Brain microvascular endothelial cell (primary cell): Measurements from ENCODE around the gene POU2F2.

Experiments
- DNase-seq: peaks from one replicate; pipeline ENCODE4 v3.0.0-alpha.2; 2020
- H3K27ac ChIP-seq: fragments of 250-450 bp; sonication (Bioruptor Pico); 2 replicates; pipeline ENCODE4 v1.5.1; 2020; ENCODE audit warnings: mild to moderate bottlenecking, moderate library complexity
- H3K27me3 ChIP-seq: fragments of 250-450 bp; sonication (Bioruptor Pico); replicated peaks from 2 replicates; pipeline ENCODE4 v1.5.1; 2020; ENCODE audit warnings: mild to moderate bottlenecking
- H3K36me3 ChIP-seq: fragments of 250-450 bp; sonication (Bioruptor Pico); replicated peaks from 2 replicates; pipeline ENCODE4 v1.5.1; 2020; ENCODE audit warnings: mild to moderate bottlenecking
- H3K4me3 ChIP-seq: 2 replicates; pipeline ENCODE4 v1.5.1; 2011; ENCODE audit warnings: low read depth, mild to moderate bottlenecking, control low read depth, low read length, moderate library complexity
- in situ Hi-C: cut with HindIII; loops from 2 replicates; pipeline ENCODE4 v1.10.0; 2017; ENCODE audit warnings: low sequenced_read_pairs, low pct_ligation_motif_present
- TF ChIP-seq, protein P1 (sequence below): IDR thresholded peaks from 2 replicates; pipeline ENCODE4 v1.5.1; 2011; ENCODE audit warnings: low read depth, mild to moderate bottlenecking, moderate library complexity, low read length, control low read depth, inconsistent platforms; ENCODE audit errors: missing control alignments

POU2F2 gene

DNA sequence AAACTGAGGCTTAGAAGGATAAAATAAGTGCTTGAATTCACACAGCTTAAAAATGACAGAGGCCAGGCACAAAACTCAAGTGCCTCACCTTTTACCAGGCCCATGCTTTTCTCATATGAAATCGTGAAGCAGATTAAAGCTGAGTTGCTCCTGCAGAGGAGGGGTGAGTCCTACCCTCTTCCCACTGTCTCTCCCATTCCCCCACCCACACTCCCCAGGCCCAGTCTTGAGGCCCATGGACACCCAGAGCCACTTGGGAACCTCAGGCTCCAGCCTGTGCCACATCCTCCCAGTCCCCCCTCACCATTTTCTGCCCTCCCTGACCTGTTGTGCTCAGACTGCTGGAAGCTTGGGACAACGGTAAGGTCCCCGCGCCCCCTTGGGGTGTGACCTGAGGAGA, 38.7 kb downstream of the POU2F2 start:
- Histone ChIP-seq H3K36me3 (peaks cover 4% of the 10 kb centered on the region), H3K27ac (no peak overlapping the region), H3K4me3 (no peak overlapping the region), H3K27me3 (no peaks in the 10 kb centered on the region)
- no peak for DNase-seq
- TF ChIP-seq, protein P1, sequence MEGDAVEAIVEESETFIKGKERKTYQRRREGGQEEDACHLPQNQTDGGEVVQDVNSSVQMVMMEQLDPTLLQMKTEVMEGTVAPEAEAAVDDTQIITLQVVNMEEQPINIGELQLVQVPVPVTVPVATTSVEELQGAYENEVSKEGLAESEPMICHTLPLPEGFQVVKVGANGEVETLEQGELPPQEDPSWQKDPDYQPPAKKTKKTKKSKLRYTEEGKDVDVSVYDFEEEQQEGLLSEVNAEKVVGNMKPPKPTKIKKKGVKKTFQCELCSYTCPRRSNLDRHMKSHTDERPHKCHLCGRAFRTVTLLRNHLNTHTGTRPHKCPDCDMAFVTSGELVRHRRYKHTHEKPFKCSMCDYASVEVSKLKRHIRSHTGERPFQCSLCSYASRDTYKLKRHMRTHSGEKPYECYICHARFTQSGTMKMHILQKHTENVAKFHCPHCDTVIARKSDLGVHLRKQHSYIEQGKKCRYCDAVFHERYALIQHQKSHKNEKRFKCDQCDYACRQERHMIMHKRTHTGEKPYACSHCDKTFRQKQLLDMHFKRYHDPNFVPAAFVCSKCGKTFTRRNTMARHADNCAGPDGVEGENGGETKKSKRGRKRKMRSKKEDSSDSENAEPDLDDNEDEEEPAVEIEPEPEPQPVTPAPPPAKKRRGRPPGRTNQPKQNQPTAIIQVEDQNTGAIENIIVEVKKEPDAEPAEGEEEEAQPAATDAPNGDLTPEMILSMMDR: no peak
- in situ Hi-C loops: no loop called here

DNA sequence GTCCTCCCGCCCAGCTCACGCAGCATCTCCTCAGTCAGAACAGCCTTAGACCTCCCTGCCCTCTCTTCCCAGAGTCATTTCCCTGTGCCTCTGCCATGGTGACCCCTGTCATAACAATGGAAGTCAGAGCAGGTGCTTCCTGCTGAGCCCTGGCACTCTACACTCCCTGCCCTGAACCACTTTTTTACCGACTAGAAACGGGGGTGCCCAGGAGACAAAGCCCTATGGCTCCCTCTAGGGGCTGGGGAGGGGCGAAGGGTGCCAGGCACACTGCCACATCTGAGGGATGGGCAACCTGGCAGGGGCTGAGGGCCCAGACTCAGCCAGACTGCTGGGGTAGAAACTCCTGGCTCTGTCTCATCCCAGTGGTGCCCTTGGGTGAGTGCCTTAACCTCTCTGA, 39.9 kb downstream of the POU2F2 start:
- Histone ChIP-seq H3K4me3 (no peak overlapping the region), H3K36me3 (peaks cover 4% of the 10 kb centered on the region), H3K27me3 (no peaks in the 10 kb centered on the region), H3K27ac (no peak overlapping the region)
- DNase-seq: no peak
- TF ChIP-seq, protein P1: peak; percentile 74
- in situ Hi-C loops: no loop called here

DNA sequence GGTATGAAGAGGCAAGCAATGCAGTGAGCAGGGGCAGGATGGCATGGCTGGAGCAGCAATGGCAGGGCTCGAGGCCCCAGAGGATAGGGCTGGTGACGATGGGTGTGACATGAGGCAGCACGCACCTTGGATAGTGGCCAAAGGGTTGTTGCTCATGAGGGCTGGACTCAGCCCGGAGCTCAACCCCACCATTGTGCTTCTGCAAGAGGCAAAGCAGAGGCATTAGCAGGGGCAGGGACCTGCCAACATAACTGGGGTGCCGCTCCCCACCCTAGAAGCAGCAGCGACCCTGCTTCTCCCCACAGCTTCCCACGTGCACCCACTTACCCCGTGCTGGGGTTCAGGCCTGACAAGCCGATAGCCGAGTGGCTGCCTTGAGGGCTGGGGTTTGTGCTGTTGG, 40.5 kb downstream of the POU2F2 start:
- H3K27ac ChIP-seq: no peak overlapping the region
- no peaks in the 10 kb centered on the region for H3K27me3 ChIP-seq
- peaks cover 4% of the 10 kb centered on the region for H3K36me3 ChIP-seq
- DNase-seq: no peak
- no peak overlapping the region for H3K4me3 ChIP-seq
- in situ Hi-C loops: no loop called here
- TF ChIP-seq, protein P1: no peak

DNA sequence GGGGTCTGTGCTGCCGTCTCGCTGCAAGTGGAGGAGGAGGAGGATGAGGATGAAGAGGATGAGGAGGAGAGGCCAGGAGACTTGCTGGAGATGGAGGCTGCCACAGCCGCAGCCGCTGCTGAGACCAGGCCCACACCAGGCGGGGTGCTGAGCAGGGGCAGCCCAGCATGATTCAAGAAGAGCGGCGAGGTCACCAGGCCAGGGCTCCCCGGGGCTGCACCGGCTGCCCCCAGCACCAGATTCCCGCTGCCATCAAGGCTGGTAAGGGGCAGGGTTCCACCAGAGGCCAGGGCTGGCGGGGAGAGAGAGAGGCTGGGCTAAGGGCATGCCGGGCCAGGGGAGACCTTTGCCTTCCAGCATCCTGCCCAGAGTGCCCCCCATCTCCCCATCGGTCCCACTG, 40.9 kb downstream of the POU2F2 start:
- no peak overlapping the region for H3K27ac ChIP-seq
- TF ChIP-seq, protein P1: no peak
- peaks cover 4% of the 10 kb centered on the region for H3K36me3 ChIP-seq
- DNase-seq: no peak
- in situ Hi-C loops: no loop called here
- H3K27me3 ChIP-seq: no peaks in the 10 kb centered on the region
- no peak overlapping the region for H3K4me3 ChIP-seq

DNA sequence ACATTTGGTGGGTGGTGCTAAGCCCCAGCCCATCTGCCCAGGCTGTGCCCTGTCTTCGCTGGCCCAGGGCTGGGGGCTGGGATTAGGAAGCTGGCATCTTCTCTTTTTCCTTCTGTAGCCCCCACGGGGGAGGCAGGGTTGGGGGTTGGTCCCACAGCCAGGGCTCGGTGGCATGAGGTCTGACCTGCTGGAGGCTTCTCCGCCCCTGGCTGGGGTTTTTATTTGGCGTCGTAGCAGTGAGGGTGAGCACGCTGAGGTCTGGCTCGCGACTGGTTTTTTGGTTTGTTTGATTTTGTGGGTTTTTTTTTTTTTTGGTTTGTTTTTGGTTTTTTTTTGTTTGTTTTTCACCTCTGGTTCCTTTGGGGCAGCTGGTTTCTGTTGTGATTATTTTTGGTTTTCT, 41.6 kb downstream of the POU2F2 start:
- TF ChIP-seq, protein P1: no peak
- no peaks in the 10 kb centered on the region for H3K27me3 ChIP-seq
- DNase-seq: no peak
- no peak overlapping the region for H3K27ac ChIP-seq
- peaks cover 4% of the 10 kb centered on the region for H3K36me3 ChIP-seq
- H3K4me3 ChIP-seq: no peak overlapping the region
- in situ Hi-C loops: no loop called here

DNA sequence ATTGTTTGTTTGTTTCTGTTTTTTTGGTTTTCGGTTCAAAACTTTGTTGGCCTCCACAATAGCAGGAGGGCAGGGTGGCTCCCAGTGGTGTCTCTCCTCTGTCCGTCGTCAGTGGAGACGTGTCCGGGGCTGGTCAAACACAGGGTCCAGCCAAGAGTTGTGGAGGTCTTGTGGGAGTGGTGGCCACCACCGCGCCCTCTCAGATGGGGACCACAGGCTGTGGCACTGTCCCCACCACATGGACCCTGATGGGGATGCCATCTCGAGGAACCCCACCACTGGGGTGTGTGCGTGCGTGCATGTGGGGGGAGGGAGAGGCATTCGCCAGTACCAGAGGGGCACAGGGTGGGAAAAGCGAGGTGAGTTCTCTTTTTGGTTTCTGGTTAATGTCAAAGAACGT, 42.5 kb downstream of the POU2F2 start:
- Histone ChIP-seq H3K27ac (no peak overlapping the region), H3K27me3 (no peaks in the 10 kb centered on the region), H3K36me3 (peaks cover under 1% of the 10 kb centered on the region), H3K4me3 (no peak overlapping the region)
- TF ChIP-seq, protein P1: no peak
- in situ Hi-C loops: no loop called here
- no peak for DNase-seq
